Chondrocyte (in vitro differentiated cells): ENCODE data around the gene STK4. TPM values are rescaled to one million over a fixed set of nuclear protein-coding genes. Genes with fewer than 3 reads are reported as not detected.

Experiments used
- DNase-seq: peaks from one replicate; pipeline ENCODE4 v3.0.0; 2021; ENCODE audit warnings: mixed read lengths, low spot score
- H3K27ac Mint-ChIP-seq: one replicate; pipeline ENCODE4 v1.8.0; 2021; ENCODE audit warnings: mild to moderate bottlenecking, moderate library complexity, mixed read lengths; ENCODE audit not compliant: unreplicated experiment
- H3K27me3 Mint-ChIP-seq: 2 replicates; pipeline ENCODE4 v1.8.0; 2021; ENCODE audit warnings: low read depth, mixed read lengths
- H3K36me3 Mint-ChIP-seq: 2 replicates; pipeline ENCODE4 v1.8.0; 2021; ENCODE audit warnings: low read depth, mixed read lengths
- H3K4me1 Mint-ChIP-seq: 2 replicates; pipeline ENCODE4 v1.8.0; 2021; ENCODE audit warnings: low read depth, mild to moderate bottlenecking, mixed read lengths
- H3K4me3 Mint-ChIP-seq: one replicate; pipeline ENCODE4 v1.8.0; 2021; ENCODE audit warnings: mild to moderate bottlenecking, moderate library complexity, mixed read lengths; ENCODE audit not compliant: unreplicated experiment
- H3K9me3 Mint-ChIP-seq: 2 replicates; pipeline ENCODE4 v1.8.0; 2021; ENCODE audit warnings: low read depth, mixed read lengths
- total RNA-seq: library from RNA; stranded (reverse); gene quantifications from 3 replicates; pipeline ENCODE4 v1.2.1, GENCODE V29; 2021
- TF ChIP-seq, protein P1 (sequence below): fragments of 200-600 bp; sonication (generic); IDR thresholded peaks from 2 replicates; pipeline ENCODE4 v1.5.0; 2021; ENCODE audit warnings: antibody characterized with exemption, mild to moderate bottlenecking, moderate library complexity

Gene STK4
- total RNA-seq, 1 donor from 2014 or later: 23.4 TPM

DNA sequence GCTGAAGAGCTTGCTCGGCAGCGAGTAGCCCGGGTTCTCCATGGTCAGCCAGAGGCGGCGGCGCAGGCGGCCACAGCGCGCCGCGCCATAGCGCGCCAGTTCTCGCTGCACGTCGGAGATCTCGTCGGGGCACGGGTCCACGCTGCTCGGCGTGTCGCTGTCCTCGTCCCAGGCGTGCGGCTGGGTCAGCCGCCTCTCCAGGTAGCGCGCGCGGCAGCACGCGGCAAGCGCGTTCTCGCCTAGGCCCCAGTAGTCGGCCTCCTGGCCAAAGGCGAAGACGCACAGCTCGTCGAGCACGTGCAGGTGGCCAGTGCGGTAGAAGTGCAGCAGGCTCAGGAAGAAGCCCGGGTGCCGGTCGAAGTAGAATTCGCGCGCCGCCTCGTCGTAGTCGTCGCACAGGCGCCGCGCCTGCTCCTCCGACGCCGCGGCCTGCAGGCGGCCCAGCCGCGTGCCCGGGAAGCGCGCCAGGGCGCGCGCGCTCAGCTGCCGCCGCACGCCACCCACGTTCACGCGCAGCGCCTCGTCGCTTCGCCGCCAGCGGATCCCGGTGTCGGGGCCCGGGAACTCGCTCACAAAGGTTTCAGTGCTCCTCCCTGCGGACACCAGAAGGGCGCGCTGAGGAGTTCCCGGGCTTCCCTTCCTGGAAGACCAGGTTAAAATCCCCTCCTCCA is 131.9 kb downstream of the STK4 start:
- TF ChIP-seq, protein P1, sequence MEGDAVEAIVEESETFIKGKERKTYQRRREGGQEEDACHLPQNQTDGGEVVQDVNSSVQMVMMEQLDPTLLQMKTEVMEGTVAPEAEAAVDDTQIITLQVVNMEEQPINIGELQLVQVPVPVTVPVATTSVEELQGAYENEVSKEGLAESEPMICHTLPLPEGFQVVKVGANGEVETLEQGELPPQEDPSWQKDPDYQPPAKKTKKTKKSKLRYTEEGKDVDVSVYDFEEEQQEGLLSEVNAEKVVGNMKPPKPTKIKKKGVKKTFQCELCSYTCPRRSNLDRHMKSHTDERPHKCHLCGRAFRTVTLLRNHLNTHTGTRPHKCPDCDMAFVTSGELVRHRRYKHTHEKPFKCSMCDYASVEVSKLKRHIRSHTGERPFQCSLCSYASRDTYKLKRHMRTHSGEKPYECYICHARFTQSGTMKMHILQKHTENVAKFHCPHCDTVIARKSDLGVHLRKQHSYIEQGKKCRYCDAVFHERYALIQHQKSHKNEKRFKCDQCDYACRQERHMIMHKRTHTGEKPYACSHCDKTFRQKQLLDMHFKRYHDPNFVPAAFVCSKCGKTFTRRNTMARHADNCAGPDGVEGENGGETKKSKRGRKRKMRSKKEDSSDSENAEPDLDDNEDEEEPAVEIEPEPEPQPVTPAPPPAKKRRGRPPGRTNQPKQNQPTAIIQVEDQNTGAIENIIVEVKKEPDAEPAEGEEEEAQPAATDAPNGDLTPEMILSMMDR: peak; percentile 46
- no peak for DNase-seq
- Mint-ChIP-seq H3K27ac (no peak overlapping the region), H3K9me3 (no peaks in the 10 kb centered on the region), H3K4me1 (peaks cover 15% of the 10 kb centered on the region), H3K27me3 (peaks cover 4% of the 10 kb centered on the region), H3K4me3 (peak overlapping the region; percentile 28), H3K36me3 (peaks cover 1% of the 10 kb centered on the region)

DNA sequence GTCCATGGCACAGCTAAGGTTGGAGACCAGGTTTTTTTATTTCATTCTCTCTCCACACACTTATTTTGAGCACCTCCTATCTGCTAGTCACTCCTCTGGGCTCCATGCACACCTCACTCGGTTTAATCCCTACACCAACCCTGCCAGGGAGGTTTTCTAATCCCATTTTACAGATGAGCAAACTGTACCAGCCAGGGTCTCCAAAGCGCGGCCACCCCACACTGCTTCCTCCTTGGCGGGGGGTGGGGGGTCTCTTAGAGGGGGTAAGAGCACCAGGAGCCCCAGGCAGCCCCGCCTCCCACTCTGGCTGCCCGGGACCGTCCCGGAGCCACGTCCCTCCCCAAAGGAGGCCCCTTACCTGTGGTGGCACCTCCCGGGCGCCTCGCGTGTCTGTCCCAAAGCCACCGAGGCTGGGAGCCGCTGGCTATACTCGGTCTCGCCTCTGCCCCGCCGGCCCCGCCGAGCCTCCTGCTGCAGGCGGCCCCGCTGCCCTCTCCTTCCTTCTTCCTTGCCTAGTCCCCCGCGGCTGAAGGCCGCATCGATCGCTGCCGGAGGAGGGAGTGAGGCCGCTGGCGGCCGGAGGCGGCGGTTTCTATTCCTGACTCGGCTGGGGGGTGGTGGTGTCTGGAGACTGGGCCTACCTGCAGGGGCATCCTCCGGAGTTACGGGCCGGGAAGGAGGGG is 134.4 kb downstream of the STK4 start, which contains the start of gene KCNS1:
KCNS1 (minus strand) TSS at position 565 of the 683 bp plus-strand sequence. CDS start 1,891 bp downstream, outside the sequence.
- no peak for DNase-seq
- Mint-ChIP-seq H3K4me1 (peaks cover 23% of the 10 kb centered on the region), H3K9me3 (no peaks in the 10 kb centered on the region), H3K27ac (no peak within 1 kb of the TSS), H3K4me3 (peak within 1 kb of the TSS; percentile 60), H3K27me3 (peaks cover 4% of the 10 kb centered on the region), H3K36me3 (peaks cover 1% of the 10 kb centered on the region)
- TF ChIP-seq, protein P1: peak; percentile 33

DNA sequence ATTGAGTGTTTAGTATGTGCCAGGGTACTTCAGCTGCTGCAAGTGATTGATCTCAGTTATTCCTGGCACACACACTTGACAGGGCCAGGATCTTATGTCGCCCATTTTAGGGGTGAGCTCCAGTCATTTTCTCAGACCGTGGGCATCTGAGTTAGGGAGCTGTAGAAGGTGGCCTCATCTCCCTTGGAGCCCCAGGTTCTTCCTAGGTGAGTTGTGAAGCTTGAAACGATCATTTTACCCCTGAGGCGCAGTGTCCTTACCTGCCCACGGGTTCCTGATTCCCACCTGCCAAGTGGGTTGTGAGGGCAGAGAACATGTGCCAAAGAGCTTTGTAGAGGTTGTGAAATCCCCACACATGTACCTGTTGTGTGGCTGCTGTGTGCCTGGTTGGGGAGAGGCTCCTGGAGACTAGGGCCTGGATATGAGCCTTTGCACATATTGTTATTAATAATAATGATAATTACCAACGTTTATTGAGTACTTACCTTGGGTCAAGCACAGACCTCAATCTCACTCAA is 135.1 kb downstream of the STK4 start:
- Mint-ChIP-seq H3K27ac (no peak overlapping the region), H3K27me3 (peaks cover 4% of the 10 kb centered on the region), H3K4me3 (no peak overlapping the region), H3K9me3 (no peaks in the 10 kb centered on the region), H3K36me3 (peaks cover 1% of the 10 kb centered on the region), H3K4me1 (peaks cover 20% of the 10 kb centered on the region)
- TF ChIP-seq, protein P1: no peak
- DNase-seq: no peak

DNA sequence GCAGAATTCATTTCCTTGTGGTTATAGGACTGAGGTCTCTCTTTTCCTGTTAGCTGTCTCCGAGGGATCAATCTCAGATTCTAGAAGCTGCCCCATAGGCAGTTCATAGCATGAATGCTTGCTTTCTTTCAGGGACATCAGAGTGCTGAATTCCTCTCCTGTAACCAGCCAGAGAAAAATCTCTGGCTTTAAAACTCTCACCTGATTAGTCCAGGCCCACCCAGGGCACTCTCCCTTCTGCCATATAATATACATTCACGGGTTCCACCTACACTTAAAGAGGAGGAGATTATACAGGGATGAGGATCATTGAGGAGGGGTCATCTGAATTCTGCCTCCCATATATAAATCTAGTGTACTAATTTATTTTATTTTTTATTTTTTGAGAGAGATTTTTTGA is 136.8 kb downstream of the STK4 start:
- H3K36me3 Mint-ChIP-seq: no peaks in the 10 kb centered on the region
- peaks cover 20% of the 10 kb centered on the region for H3K4me1 Mint-ChIP-seq
- peaks cover 2% of the 10 kb centered on the region for H3K27me3 Mint-ChIP-seq
- H3K27ac Mint-ChIP-seq: no peak overlapping the region
- no peaks in the 10 kb centered on the region for H3K9me3 Mint-ChIP-seq
- TF ChIP-seq, protein P1: no peak
- no peak overlapping the region for H3K4me3 Mint-ChIP-seq
- DNase-seq: no peak

GRCh38 chr20:45104786-45105185 is 138.5 kb downstream of the STK4 start:
- DNase-seq: no peak
- no peak overlapping the region for H3K4me3 Mint-ChIP-seq
- peaks cover 5% of the 10 kb centered on the region for H3K27me3 Mint-ChIP-seq
- peak overlapping the region; percentile 76 for H3K27ac Mint-ChIP-seq
- TF ChIP-seq, protein P1: no peak
- H3K9me3 Mint-ChIP-seq: no peaks in the 10 kb centered on the region
- H3K4me1 Mint-ChIP-seq: peaks cover 17% of the 10 kb centered on the region
- H3K36me3 Mint-ChIP-seq: no peaks in the 10 kb centered on the region
